IMR-90 (cell line): Measurements from ENCODE around the gene PTPRN2. TPM values are rescaled to one million over a fixed set of nuclear protein-coding genes. Genes with fewer than 3 reads are reported as not detected.

ENCODE experiments used
- ATAC-seq: fragments of 200-7000 bp; cut with Tn5 transposase; 2 replicates; pipeline ENCODE4 v1.9.1; 2020; ENCODE audit warnings: low read depth, mild to moderate bottlenecking, moderate library complexity
- BruUV-seq: library from RNA; stranded (reverse); fragments of 400-500 nt; replicated peaks from 2 replicates; lab custom pipeline; 2021; lab: Mats Ljungman, UMichigan
- CTCF ChIA-PET: fragments of 300-600 bp; formaldehyde crosslinking; extraction: SDS; loops from one replicate; lab custom pipeline; 2021; ENCODE audit warnings: antibody characterized with exemption; lab: Yijun Ruan, JAX
- POLR2A ChIA-PET: fragments of 300-600 bp; sonication (Branson Sonifier 250); formaldehyde crosslinking; loops from one replicate; lab custom pipeline; 2022; ENCODE audit warnings: antibody characterized with exemption; ENCODE audit not compliant: unreplicated experiment; lab: Charles Lee
- DNase-seq: peaks from one replicate; pipeline ENCODE4 v3.0.0; 2013
- H2AFZ ChIP-seq: replicated peaks from 2 replicates; pipeline ENCODE3; 2013; ENCODE audit warnings: low read length, mild to moderate bottlenecking; ENCODE audit not compliant: poor library complexity
- H2AK5ac ChIP-seq: 2 replicates; pipeline ENCODE4 v1.6.1; 2013; ENCODE audit warnings: low read depth, low read length, inconsistent platforms
- H2AK9ac ChIP-seq: replicated peaks from 2 replicates; pipeline ENCODE3; 2013; ENCODE audit warnings: mild to moderate bottlenecking, low read depth, low read length, moderate library complexity; ENCODE audit not compliant: poor library complexity
- H2BK120ac ChIP-seq: 2 replicates; pipeline ENCODE4 v1.6.1; 2013; ENCODE audit warnings: low read depth, low read length, inconsistent platforms
- H2BK15ac ChIP-seq: 3 replicates; pipeline ENCODE4 v1.6.1; 2013; ENCODE audit warnings: low read depth, low read length, inconsistent platforms
- H2BK20ac ChIP-seq: 2 replicates; pipeline ENCODE4 v1.6.1; 2013; ENCODE audit warnings: low read depth, mild to moderate bottlenecking, inconsistent platforms, low read length, moderate library complexity
- H2BK5ac ChIP-seq: 2 replicates; pipeline ENCODE4 v1.6.1; 2013; ENCODE audit warnings: mild to moderate bottlenecking, low read depth, low read length, inconsistent platforms; ENCODE audit not compliant: poor library complexity, severe bottlenecking
- H3K14ac ChIP-seq: replicated peaks from 2 replicates; pipeline ENCODE4 v1.6.1; 2013; ENCODE audit warnings: low read depth, low read length, inconsistent platforms
- H3K18ac ChIP-seq: 2 replicates; pipeline ENCODE4 v1.6.1; 2013; ENCODE audit warnings: low read depth, low read length, control low read depth
- H3K23ac ChIP-seq: 2 replicates; pipeline ENCODE4 v1.6.1; 2013; ENCODE audit warnings: low read depth, low read length, inconsistent platforms
- H3K27ac ChIP-seq: 2 replicates; pipeline ENCODE4 v1.5.1; 2013; ENCODE audit warnings: mild to moderate bottlenecking, control low read depth, low read length; ENCODE audit not compliant: insufficient read depth
- H3K27me3 ChIP-seq: 2 replicates; pipeline ENCODE4 v1.6.1; 2013; ENCODE audit warnings: low read length; ENCODE audit not compliant: control insufficient read depth, insufficient read depth
- H3K36me3 ChIP-seq: 2 replicates; pipeline ENCODE4 v1.6.1; 2013; ENCODE audit warnings: low read length, mixed read lengths; ENCODE audit not compliant: control insufficient read depth, insufficient read depth
- H3K4ac ChIP-seq: 2 replicates; pipeline ENCODE4 v1.6.1; 2013; ENCODE audit warnings: low read depth, low read length, inconsistent platforms
- H3K4me1 ChIP-seq: 2 replicates; pipeline ENCODE4 v1.6.1; 2013; ENCODE audit warnings: low read length, mixed read lengths; ENCODE audit not compliant: control insufficient read depth, insufficient read depth
- H3K4me2 ChIP-seq: 2 replicates; pipeline ENCODE4 v1.6.1; 2013; ENCODE audit warnings: low read depth, mild to moderate bottlenecking, control low read depth, low read length, moderate library complexity
- H3K4me3 ChIP-seq: 2 replicates; pipeline ENCODE4 v1.5.1; 2013; ENCODE audit warnings: low read depth, mild to moderate bottlenecking, control low read depth, low read length, moderate library complexity; ENCODE audit not compliant: insufficient read depth
- H3K56ac ChIP-seq: 2 replicates; pipeline ENCODE4 v1.6.1; 2013; ENCODE audit warnings: low read length, inconsistent platforms; ENCODE audit not compliant: insufficient read depth; ENCODE audit errors: extremely low read depth
- H3K79me1 ChIP-seq, 2 experiments: 2 replicates each; pipeline ENCODE4 v1.6.1; 2013; ENCODE audit warnings: low read length in 2 of 2, inconsistent platforms in 1 of 2, low read depth in 1 of 2
- H3K9ac ChIP-seq: 2 replicates; pipeline ENCODE4 v1.6.1; 2013; ENCODE audit warnings: low read depth, low read length, control low read depth
- H3K9me1 ChIP-seq: 2 replicates; pipeline ENCODE4 v1.6.1; 2013; ENCODE audit warnings: low read length, inconsistent platforms; ENCODE audit not compliant: insufficient read depth
- H3K9me3 ChIP-seq: 2 replicates; pipeline ENCODE4 v1.6.1; 2013; ENCODE audit warnings: low read length; ENCODE audit not compliant: control insufficient read depth, insufficient read depth
- H4K20me1 ChIP-seq: 2 replicates; pipeline ENCODE4 v1.6.1; 2013; ENCODE audit warnings: low read length, inconsistent platforms; ENCODE audit not compliant: insufficient read depth
- H4K5ac ChIP-seq: 2 replicates; pipeline ENCODE4 v1.6.1; 2013; ENCODE audit warnings: mild to moderate bottlenecking, low read depth, low read length, control low read depth
- H4K8ac ChIP-seq, 2 experiments: 2 replicates each; pipeline ENCODE4 v1.6.1; 2013; ENCODE audit warnings: low read depth in 2 of 2, low read length in 2 of 2, control low read depth in 1 of 2, inconsistent platforms in 1 of 2
- H4K91ac ChIP-seq: 2 replicates; pipeline ENCODE4 v1.6.1; 2013; ENCODE audit warnings: low read depth, low read length, inconsistent platforms; ENCODE audit not compliant: insufficient read depth
- CHD1 ChIP-seq: IDR thresholded peaks from 2 replicates; pipeline ENCODE4 v1.6.1; 2012; ENCODE audit warnings: low read depth, low read length, improper control_type of control experiment
- ELK1 ChIP-seq: fragments of 150-350 bp; IDR thresholded peaks from 2 replicates; pipeline ENCODE4 v1.6.1; 2016; ENCODE audit warnings: low read depth, mild to moderate bottlenecking, low read length, moderate library complexity, borderline replicate concordance
- NFE2L2 ChIP-seq: fragments of 150-350 bp; IDR thresholded peaks from 2 replicates; pipeline ENCODE4 v1.6.1; 2016; ENCODE audit warnings: low read depth, mild to moderate bottlenecking, low read length
- RCOR1 ChIP-seq: IDR thresholded peaks from 2 replicates; pipeline ENCODE4 v1.6.1; 2012; ENCODE audit warnings: mild to moderate bottlenecking, low read length, improper control_type of control experiment; ENCODE audit not compliant: insufficient replicate concordance
- RFX5 ChIP-seq: IDR thresholded peaks from 2 replicates; pipeline ENCODE4 v1.8.0; 2012; ENCODE audit warnings: low read depth, mild to moderate bottlenecking, low read length, moderate library complexity
- WGBS, 2 experiments: methylation state at CpG; one replicate each; pipeline versions ENCODE4 v1.1.5 to v1.1.7; 2013; ENCODE audit warnings: missing lambda C conversion rate in 2 of 2; ENCODE audit not compliant: insufficient read length in 1 of 2; ENCODE audit errors: extremely low coverage in 2 of 2; 5-methylcytosine and 5-hydroxymethylcytosine counted together
- dilution Hi-C: fragments of 300-500 bp; cut with HindIII; formaldehyde crosslinking; loops from one replicate; pipeline ENCODE4 v1.14.3; 2018; ENCODE audit warnings: low sequenced_read_pairs; ENCODE audit not compliant: unreplicated experiment
- in situ Hi-C: fragments of 300-500 bp; cut with MboI; formaldehyde crosslinking; loops from 3 replicates; pipeline ENCODE4 v1.14.3; 2019; ENCODE audit warnings: low sequenced_read_pairs, inconsistent platforms, mixed read lengths
- intact Hi-C: fragments of 100-400 bp; cut with micrococcal nuclease; formaldehyde crosslinking; loops from 2 replicates; pipeline ENCODE4 v1.10.0; 2022
- polyA plus RNA-seq, 3 experiments: library from polyadenylated mRNA; depleted of rRNA; stranded (reverse); fragments of >200 nt; gene quantifications; 2 replicates each; pipeline ENCODE4 v1.2.3, GENCODE V29; 2012; ENCODE audit warnings: low replicate concordance in 1 of 3
- total RNA-seq: library from RNA; depleted of rRNA; stranded (reverse); fragments of >200 nt; gene quantifications from 2 replicates; pipeline ENCODE4 v1.2.3, GENCODE V29; 2012

PTPRN2 gene
- total and polyA plus RNA-seq, 2 of the 4 experiments (the other 2 are of a cell fraction) = 0.03 TPM; not detected in 1

DNA sequence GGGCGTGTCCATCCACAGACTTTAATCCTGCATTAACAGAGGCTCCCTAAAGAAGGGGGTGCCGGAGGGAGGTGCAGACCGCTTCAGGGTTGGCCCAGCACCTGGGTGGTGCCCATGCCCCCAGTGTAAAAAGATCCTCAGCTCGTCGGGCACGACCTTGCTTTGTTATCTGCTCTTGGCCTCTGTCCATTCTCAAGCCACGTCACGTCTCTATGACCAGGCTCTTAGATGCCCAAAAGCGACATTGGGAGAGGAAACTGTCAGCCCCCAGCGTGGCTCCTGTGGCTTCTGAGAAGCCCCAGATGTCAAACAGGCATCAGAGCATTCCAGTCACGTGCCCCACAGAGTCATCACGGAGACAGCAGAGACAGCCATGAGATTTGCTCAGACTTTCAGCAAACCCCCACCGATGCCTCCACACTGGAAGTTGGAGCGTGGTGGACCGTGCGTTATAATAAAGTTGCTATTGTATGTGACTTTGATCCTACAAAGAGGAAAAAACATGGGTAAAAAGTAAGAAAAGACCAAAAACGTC lies 55.5 kb downstream of the PTPRN2 start:
- no peaks in the 10 kb centered on the region for H3K4me1 ChIP-seq
- H2AFZ ChIP-seq = no peak overlapping the region
- no peak overlapping the region for H2BK5ac ChIP-seq
- TF ChIP-seq RFX5 (no peak), NFE2L2 (no peak), ELK1 (no peak), RCOR1 (no peak), CHD1 (no peak)
- in situ Hi-C loops (no loop called here), intact Hi-C loops (no loop called here), dilution Hi-C loops (no loop called here)
- no peaks in the 10 kb centered on the region for H3K79me1 ChIP-seq
- no peaks in the 10 kb centered on the region for H4K20me1 ChIP-seq
- H3K56ac ChIP-seq = no peak overlapping the region
- no peak overlapping the region for H4K8ac ChIP-seq
- ATAC-seq (no peak), DNase-seq (no peak)
- POLR2A ChIA-PET = no interaction called here
- no peak overlapping the region for H3K4me2 ChIP-seq
- no peak overlapping the region for H3K4ac ChIP-seq
- H3K18ac ChIP-seq = no peak overlapping the region
- no peak overlapping the region for H3K4me3 ChIP-seq
- H3K14ac ChIP-seq = no peak overlapping the region
- no peak overlapping the region for H2AK5ac ChIP-seq
- H2BK120ac ChIP-seq = no peak overlapping the region
- H4K91ac ChIP-seq = no peak overlapping the region
- H3K27ac ChIP-seq = no peak overlapping the region
- H2BK20ac ChIP-seq = no peak overlapping the region
- no peak overlapping the region for H3K9ac ChIP-seq
- H2AK9ac ChIP-seq = no peak overlapping the region
- H3K9me3 ChIP-seq = peaks cover 62% of the 10 kb centered on the region
- H3K36me3 ChIP-seq = no peaks in the 10 kb centered on the region
- no TSS peak for BruUV-seq
- H3K27me3 ChIP-seq = no peaks in the 10 kb centered on the region
- H3K23ac ChIP-seq = no peak overlapping the region
- H2BK15ac ChIP-seq = no peak overlapping the region
- H3K9me1 ChIP-seq = no peaks in the 10 kb centered on the region
- CTCF ChIA-PET = no interaction called here
- WGBS, 2 experiments = 25% methylated on average over 8 of the region's 17 CpGs; no CpG with 5 or more reads in 1 of the 2 experiments
- H4K5ac ChIP-seq = no peak overlapping the region
